Stimulated activated CD4-positive, alpha-beta T cell treated with anti-CD3 and anti-CD28 coated beads, Interleukin-1b, Interleukin-23, amount 100 ng/mL, for 24 hours (primary cell): ENCODE measurements around the gene VAV1.
A peak's percentile ranks its signal among the peaks of the same experiment; 100 is the strongest.
"Not testable (repeated sequence)": the region's sequence is repeated elsewhere in the genome, so short reads cannot be mapped to it uniquely, and the experiment has no call there.

Experiments
- DNase-seq, 4 experiments: peaks; one replicate each; pipeline ENCODE4 v3.0.0-alpha.2; 2020; ENCODE audit warnings: low read depth in 4 of 4, low spot score in 1 of 4

The VAV1 gene

DNA sequence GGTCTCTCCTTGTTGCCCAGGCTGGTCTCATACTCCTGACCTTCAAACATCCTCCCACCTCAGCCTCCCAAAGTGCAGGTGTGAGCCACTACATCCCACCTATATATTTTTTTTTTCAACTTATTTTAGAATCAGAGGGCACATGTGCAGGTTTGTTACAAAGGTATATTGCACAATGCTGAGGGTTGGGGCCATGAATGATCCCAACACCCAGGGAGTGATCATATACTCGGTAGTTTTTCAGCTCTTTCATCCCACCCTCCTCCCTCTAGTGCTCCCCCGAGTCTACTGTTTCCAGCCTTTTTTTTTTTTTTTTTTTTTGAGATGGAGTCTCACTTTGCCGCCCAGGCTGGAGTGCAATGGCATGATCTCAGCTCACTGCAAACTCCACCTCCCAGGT lies 76.5 kb downstream of the VAV1 start:
- no peak for DNase-seq

DNA sequence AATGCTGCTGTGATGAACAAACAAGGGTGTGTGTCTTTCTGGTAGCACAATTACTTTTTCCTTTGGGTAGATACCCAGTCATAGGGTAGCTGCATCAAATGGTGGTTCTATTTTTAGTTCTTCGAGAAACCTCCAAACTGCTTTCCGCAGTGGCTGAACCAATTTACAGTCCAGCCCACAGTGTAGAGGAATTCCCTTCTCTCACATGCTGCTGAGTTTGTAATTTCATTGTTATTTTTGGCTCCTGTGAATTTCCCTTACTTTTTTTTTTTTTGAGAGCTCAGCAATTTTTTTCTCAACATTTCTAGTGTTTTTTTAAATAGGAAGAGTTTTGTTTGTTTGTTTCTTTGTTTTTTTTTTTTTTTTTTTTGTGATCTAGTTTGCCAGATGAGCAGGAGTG lies 77.4 kb downstream of the VAV1 start:
- DNase-seq, result no peak

DNA sequence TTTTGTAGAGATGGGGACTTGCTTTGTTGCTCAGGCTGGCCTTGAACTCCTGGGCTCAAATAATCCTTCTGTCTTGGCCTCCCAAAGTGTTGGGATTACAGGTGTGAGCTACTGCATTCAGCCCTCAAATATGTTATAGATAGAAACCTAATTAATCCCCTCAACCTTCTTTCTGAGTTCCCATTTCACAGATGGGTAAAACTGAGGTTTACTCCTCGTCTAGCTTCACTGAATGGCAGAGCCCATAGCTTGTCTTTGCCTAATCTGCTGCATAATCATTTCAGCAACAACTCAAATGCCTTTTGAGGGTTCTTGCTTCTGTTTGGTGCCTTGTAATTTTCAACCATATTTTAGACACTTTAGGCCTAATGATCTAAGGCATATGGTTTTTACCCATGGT lies 78.9 kb downstream of the VAV1 start:
- no peak for DNase-seq

DNA sequence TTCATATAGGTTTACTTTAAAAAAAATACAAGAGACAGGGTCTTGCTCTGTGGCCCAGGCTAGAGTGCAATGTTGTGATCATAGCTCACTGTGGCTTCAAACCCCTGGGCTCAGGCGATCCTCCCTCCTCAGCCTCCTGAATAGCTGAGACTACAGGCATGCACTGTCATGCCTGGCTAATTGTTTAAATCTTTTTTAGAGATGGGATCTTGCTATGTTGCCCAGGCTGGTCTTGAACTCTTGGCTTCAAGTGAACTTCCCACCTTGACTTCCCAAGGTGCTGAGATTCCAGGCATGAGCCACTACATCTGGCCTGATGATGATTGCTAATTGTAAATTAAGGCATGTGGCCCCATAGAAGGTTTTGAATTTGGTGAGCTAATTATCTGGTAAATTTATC lies 79.5 kb downstream of the VAV1 start:
- DNase-seq, result no peak

DNA sequence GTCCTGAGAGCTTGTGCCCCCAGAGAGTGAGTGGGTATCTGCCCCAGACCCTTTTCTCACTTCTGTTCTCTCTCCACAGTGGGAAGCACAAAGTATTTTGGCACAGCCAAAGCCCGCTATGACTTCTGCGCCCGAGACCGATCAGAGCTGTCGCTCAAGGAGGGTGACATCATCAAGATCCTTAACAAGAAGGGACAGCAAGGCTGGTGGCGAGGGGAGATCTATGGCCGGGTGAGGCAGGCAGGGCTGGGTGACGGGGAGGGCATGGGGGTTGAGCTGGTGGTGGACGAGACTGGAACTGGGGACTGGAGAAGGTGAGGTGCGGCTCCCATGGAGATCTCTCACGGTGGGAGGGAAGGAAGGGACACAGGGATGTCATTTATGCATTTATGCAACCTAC lies 81.4 kb downstream of the VAV1 start:
- no peak for DNase-seq

DNA sequence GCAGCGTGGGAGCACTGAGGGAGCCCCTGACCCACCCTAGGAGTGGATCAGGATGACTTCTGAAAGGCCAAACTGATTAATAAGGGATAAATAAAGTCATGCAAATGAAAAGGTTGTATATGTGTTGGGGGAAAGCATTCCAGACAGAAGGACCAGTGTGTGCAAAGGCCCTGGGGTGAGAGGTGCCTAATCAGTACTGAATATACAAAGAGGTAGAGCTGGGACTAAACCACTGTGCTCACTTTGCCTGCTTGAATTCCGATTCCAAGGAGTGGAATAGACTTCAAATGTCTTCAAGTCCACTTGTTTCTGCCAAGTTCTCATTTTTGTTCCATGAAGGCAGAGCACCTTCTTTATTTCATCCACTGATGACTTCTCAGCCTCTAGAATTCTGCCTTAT lies 82.2 kb downstream of the VAV1 start:
- DNase-seq, result no peak

DNA sequence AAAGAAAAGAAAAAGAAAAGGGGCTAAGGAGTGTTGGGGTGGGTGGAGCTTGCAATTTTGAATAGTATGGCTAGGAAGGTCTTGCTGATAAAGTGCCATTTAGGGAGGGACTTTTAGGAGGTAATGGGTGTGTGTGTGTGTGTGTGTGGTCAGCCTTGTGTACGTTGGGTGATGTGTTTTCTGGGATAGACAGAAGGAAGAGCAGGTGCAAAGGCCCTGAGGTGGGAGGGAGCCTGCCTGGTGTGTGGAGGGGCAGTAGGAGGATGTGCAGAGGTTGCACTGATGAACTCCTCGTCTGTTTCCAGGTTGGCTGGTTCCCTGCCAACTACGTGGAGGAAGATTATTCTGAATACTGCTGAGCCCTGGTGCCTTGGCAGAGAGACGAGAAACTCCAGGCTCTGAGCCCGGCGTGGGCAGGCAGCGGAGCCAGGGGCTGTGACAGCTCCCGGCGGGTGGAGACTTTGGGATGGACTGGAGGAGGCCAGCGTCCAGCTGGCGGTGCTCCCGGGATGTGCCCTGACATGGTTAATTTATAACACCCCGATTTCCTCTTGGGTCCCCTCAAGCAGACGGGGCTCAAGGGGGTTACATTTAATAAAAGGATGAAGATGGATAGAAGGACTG lies 84.4 kb downstream of the VAV1 start:
- no peak for DNase-seq

DNA sequence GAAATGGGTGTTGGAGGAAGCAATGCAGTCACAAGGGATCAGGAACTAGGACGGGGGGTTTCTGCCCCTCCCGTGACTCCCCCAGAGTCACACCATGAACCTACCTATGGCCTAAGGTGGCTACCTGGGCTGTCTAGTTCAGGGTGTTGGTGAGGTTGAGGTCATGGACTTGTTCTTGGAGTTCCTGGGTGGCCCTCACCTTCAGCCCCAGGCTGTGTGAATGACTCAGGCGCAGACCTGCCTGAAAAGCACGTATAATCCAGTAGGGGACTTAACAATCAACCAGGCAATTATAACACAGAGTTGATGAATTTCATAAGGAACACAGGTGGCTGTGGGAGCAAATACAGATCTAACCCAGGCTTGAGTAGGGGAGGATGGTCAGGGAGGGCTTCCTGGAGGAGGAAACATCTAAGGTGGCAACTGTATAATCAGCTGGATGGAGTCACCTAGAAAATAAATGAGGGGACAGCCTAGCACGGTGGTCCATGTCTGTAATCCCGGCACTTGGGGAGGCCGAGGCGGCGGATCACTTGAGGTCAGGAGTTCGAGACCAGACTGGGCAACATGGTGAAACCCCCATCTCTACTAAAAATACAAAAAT lies 89.3 kb downstream of the VAV1 start:
- no peak for DNase-seq

DNA sequence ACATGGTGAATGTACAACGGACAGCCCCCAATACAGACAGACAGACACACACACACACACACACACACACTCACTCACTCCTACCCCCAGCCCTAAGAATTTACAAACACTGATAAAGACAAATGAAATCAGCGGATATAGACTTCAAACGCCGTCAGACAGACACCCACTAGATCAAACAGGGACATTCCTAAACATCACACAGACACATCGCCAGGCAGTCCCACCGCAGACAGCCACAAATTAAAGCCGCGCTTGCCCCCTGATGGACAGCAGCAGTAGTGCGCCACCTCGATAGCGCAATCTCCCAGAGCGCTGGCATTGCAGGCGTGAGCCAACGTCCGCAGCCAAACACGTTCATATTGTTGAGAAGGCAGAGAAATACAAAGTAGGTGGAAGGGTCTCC lies 90.2 kb downstream of the VAV1 start:
- peak; percentile 68 to 87 (median 78) for DNase-seq

DNA sequence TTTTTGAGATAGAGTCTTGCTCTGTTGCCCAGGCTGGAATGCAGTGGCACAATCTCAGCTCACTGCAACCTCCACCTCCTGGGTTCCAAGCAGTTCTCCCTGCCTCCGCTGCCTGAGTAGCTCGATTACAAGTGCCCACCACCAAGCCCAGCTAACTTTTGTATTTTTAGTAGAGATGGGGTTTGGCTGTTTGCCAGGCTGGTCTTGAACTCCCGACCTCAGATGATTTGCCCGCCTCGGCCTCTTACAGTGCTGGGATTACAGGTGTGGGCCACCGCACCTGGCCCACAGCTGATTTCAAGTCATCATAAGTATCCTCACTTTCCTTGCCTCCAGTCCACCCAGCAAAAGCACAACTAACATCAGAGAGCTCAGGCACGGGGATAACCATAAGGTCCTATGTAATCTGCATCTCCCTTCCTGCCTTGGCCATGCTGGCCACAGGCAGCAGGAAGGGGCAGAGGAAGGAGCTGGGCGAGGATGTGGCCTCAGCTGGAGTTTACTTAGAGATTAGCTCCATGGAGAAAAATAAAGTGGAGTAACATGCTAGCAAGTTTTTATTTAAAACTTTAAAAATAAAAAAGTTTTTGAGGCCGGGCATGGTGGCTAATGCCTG lies 91.9 kb downstream of the VAV1 start:
- DNase-seq, result no peak

DNA sequence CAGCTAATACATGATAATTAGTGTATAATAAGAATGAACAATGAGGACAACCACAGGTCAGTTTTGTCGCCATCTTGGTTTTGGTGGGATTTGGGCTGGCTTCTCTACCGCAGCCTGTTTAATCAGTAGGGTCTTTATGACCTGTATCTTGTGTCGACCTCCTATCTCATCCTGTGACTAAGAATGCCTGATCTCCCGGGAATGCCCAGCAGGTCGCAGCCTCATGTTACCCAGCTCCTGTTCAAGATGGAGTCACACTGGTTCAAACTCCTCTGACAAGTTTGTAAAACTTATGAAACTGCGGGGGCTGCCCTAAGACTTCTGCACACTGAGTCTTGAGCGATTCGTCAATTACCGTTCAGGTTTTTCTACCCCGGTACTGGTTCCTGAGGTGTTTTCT lies 93.3 kb downstream of the VAV1 start:
- DNase-seq, result no peak

DNA sequence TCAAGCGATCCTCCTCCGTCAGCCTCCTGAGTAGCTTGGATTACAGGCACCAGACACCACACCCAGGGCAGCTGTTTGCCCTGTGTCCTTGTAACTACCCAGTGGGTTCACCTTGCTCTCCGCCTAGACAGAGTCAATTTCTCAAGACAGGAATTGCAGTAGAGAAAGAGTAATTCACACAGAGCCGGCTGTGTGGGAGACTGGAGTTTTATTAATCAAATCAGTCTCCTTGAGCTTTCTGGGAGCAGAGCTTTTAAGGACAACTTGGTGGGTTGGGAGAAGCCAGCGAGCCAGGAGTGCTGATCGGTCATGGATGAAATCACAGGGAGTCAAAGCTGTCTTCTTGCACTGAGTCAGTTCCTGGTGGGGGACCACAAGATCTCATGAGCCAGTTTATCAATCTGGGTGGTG lies 94.2 kb downstream of the VAV1 start:
- no peak for DNase-seq

DNA sequence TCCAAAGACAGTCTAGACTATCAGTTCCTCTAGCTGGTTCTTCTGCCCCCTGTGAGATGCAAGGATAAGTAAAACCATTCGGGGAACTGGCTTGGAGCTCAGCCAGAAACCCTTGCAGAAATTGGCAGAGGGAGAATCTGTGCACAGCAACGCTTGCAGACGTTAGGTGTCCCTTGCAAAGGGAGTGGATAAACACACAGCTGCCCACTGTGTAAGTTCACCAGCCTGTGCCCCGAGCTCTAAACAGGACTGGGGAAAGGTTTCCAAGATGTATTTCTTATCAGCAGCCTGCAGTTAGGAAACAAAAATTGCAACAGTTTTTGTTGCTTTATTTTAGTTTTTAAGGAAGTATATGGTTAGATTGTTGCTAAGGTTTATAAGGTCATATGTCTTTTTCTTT lies 95.8 kb downstream of the VAV1 start:
- DNase-seq, result no peak

DNA sequence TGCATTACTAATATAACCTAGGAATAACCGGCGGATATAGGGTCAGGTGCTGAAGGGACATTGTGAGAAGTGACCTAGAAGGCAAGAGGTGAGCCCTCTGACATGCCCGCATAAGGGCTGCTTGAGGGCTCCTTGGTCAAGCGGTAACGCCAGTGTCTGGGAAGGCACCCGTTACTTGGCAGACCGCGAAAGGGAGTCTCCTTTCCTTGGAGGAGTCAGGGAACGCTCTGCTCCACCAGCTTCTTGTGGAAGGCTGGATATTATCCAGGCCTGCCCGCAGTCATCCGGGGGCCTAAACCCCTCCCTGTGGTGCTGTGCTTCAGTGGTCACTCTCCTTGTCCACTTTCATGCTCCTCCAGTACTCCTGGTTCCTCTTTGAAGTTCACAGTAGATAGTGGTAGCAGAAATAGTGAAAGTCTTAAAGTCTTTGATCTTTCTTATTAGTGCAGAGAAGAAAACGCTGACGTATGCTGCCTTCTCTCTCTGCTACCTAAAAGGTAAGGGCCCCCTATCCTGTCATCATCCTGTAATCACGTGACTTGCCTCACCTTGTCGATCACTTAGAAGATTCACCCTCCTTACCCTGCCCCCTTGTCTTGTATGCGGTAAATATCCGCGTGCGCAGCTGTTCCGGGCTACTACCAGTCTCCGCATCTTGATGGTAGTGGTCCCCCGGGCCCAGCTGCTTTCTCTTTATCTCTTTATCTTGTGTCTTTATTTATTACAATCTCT lies 96.8 kb downstream of the VAV1 start:
- DNase-seq, result not testable (repeated sequence)

DNA sequence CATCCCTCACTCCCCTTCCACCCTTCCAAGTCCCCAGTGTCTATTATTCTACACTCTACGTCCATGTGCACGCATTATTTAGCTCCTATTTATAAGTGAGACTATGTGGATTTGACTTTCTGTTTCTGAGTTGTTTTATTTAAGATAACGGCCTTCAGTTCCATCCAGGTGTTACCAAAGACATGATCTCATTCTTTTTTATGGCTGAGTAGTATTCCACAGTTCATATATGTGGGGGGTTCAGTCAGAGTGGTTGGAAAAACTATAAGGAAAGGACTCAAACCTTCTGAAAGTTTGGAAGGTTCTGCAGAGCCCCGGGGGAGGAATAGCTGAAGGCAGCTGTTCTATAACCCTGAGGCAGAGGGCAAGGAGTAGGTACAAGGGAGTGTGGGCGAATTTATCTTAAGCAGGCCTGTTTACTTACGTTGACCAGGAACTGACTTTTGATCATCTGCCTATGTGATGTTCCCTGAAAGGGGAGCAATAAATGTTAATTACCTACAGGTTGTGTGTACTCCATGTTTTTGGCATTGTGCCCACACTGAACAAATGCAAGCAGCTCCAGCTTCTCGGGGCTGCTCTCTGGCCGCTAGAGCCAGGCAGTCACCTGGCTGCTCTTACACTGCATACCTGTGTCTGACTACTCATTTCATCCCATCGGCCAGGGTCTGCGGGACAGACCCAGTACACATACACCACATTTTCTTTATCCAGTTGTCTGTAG lies 101.4 kb downstream of the VAV1 start:
- no peak for DNase-seq

DNA sequence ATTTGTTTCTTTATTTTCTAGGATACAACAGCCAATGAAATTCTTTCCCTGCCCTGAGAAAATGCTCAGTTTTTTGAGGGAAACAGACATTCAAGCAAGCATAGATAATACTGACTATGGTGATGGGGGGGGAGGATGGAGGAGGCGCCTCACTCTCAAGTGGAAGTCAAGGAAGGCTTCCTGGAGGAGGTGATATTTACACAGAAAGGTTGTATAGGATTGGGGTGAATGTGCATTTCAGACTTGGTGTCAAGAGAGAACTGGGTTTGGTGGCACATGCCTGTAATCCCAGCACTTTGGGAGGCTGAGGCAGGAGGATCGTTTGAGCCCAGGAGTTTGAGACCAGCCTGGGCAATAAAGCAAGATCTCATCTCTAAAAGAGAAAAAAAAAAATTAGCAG lies 102.7 kb downstream of the VAV1 start:
- DNase-seq, result no peak

DNA sequence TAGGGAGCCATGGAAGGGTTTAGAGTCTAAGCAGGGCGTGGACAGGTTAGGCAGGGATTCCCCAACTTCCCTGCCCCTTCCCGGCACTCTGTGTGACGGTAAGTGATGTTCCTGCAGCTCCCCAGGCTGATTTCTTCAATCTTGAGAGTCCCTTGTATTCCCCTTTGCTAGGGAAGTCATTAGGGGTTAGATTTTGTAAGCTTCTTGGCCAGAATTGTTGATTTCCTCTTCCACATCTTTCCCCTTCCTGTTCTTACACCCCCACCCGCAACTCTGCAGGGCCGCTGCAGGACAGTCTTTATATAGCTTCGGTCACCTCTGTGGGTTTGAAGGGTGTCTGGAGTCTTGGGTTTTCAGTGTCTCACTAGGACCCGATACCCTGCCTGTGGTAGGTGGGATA lies 104.2 kb downstream of the VAV1 start:
- DNase-seq, result no peak

DNA sequence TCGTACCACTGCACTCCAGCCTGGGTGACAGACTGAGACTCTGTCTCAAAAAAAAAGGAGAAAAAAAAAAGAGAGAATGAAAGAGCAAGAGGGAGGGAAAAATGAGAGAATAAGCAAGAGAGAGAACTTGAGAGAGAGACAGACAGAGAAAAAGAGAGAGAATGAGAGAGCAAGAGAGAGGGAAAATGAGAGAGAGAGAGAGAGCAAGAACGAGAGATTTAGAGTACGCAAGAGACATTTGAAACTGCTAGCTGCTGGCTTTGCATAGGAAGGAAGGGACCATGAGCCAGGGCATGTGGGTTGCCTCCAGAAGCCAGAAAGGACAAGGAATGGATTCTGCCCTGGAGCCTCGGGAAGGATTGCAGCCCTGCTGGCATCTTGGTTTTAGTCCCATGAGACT lies 105.3 kb downstream of the VAV1 start:
- no peak for DNase-seq

DNA sequence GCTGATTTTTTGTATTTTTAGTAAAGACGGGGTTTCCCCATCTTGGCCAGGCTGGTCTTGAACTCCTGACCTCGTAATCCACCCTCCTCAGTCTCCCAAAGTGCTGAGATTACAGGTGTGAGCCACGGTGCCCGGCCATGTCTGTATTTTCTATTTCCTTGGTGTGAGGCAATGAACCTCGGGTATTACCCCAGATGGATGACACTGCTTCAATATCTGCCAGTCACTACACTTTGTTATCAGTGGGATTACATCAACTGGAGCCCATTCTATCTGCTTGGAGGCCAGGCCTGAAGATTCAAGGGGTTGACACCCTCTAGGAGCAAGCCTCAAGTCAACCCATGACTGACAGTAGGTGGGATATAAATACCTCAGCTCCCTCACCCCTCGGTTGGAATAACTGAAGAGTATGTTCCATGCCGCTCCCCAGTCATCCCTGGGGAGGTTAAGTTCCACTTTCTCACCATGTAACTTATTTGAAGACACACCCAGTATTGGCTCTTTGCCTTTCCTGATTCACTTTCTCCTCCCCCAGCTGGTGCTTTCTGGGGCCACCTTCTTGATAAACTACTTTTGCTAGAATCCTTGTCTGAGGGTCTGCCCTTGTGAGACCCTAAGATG lies 113.9 kb downstream of the VAV1 start:
- DNase-seq, result no peak

DNA sequence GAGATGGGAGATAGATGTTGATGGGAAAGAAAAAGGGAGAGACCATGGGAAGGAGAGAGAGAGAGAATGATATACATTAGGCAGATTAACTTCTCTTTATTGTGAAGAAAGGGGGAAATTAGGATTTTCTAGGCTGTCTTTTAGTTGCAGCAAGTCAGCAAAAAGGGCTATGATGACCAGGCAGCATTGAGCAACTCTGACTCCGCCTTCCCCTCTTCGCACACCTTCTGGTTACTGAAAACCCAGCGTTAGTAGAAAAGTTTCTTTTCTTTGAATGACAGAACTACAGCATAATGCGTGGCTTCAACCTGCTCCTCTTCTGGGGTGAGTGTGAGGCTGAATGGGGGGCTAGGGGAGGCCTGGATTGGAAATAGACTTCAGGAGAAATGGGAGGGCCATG lies 114.8 kb downstream of the VAV1 start, which contains the start of gene ADGRE1:
Gene ADGRE1 (plus strand): TSS at position 264 of the 400 bp plus-strand sequence. CDS start 30 bp downstream, at position 294.
- DNase-seq, result no peak

DNA sequence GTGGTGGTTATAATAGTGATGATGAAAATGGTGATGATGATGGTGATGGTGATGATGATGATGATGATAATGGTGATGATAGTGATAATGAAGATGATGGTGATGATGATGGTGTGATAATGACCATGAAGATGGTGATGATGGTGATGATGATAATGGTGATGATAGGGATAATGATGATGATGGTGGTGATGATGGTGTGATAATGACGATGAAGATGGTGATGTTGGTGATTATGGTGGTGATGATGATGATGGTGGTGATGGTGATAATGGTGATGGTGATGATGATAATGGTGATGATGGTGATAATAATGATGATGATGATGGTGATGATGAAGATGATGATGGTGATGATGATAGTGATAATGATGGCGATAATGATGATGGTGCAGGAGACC lies 116.5 kb downstream of the VAV1 start:
- no peak for DNase-seq
